AG04450 (cell line): ENCODE measurements around the gene ALOX5AP. TPM values are rescaled to one million over a fixed set of nuclear protein-coding genes. Genes with fewer than 3 reads are reported as not detected.

Experiments
- CTCF ChIA-PET: fragments of 300-600, 350-600 bp; formaldehyde crosslinking; extraction: SDS; loops from one replicate; lab custom pipeline; 2022; ENCODE audit warnings: antibody characterized with exemption, inconsistent platforms; lab: Charles Lee
- POLR2A ChIA-PET: fragments of 350-600 bp; formaldehyde crosslinking; extraction: SDS; loops from one replicate; lab custom pipeline; 2021; ENCODE audit warnings: antibody characterized with exemption, inconsistent platforms; lab: Yijun Ruan, JAX
- DNase-seq: peaks from one replicate; pipeline ENCODE4 v3.0.0-alpha.2; 2011; ENCODE audit warnings: low read depth, low spot score
- H3K27ac ChIP-seq: one replicate; pipeline ENCODE4 v1.5.1; 2012; ENCODE audit warnings: low read depth, low read length, control low read depth
- H3K27me3 ChIP-seq: one replicate; pipeline ENCODE4 v1.6.0; 2012; ENCODE audit warnings: low read length; ENCODE audit not compliant: control insufficient read depth, insufficient read depth
- H3K4me3 ChIP-seq: 2 replicates; pipeline ENCODE4 v1.5.1; 2011; ENCODE audit warnings: mild to moderate bottlenecking, low read depth, low read length, control low read depth
- H3K9me3 ChIP-seq: 2 replicates; pipeline ENCODE4 v1.5.1; 2012; ENCODE audit warnings: low read length; ENCODE audit not compliant: control insufficient read depth, insufficient read depth
- CTCF ChIP-seq: IDR thresholded peaks from 2 replicates; pipeline ENCODE4 v1.5.1; 2011; ENCODE audit warnings: low read depth, low read length, control low read depth, inconsistent platforms
- polyA plus RNA-seq: library from polyadenylated mRNA; depleted of rRNA; stranded (reverse); fragments of >200 nt; gene quantifications from 2 replicates; pipeline ENCODE4 v1.2.3, GENCODE V29; 2011

Gene ALOX5AP
- polyA plus RNA-seq, 1 experiment = 6.4 TPM

- peaks cover 4% of the 10 kb centered on the region; the same call in 1 of the 2 replicates for H3K9me3 ChIP-seq
- DNase-seq = no peak
- CTCF ChIA-PET = interaction anchor here (0.6 to 1.2 kb wide), 2 partner anchors 9 to 15 kb away, joined by 3 to 5 read pairs; no protein-coding TSS in a partner anchor
- TF ChIP-seq CTCF = no peak
- H3K27me3 ChIP-seq = no peaks in the 10 kb centered on the region
- no peak overlapping the region for H3K4me3 ChIP-seq
- no peak overlapping the region for H3K27ac ChIP-seq
- POLR2A ChIA-PET = no interaction called here
Observed at GRCh38 chr13:30729801-30730200, 5.5 kb upstream of the ALOX5AP start.

GRCh38 chr13:30730526-30730925 lies 4.8 kb upstream of the ALOX5AP start:
- POLR2A ChIA-PET = no interaction called here
- Histone ChIP-seq H3K27me3 (no peaks in the 10 kb centered on the region), H3K4me3 (no peak overlapping the region), H3K9me3 (peaks cover 4% of the 10 kb centered on the region; the same call in 1 of the 2 replicates), H3K27ac (no peak overlapping the region)
- DNase-seq = no peak
- TF ChIP-seq CTCF = no peak
- CTCF ChIA-PET = no interaction called here

- Histone ChIP-seq H3K4me3 (no peak overlapping the region), H3K27me3 (no peaks in the 10 kb centered on the region), H3K27ac (no peak overlapping the region), H3K9me3 (peaks cover 4% of the 10 kb centered on the region; the same call in 1 of the 2 replicates)
- no peak for TF ChIP-seq CTCF
- no peak for DNase-seq
- CTCF ChIA-PET = no interaction called here
- POLR2A ChIA-PET = no interaction called here
Observed at GRCh38 chr13:30731361-30732045, 3.8 kb upstream of the ALOX5AP start.

GRCh38 chr13:30732046-30732390 lies 3.3 kb upstream of the ALOX5AP start:
- TF ChIP-seq CTCF = no peak
- H3K4me3 ChIP-seq = no peak overlapping the region
- ChIA-PET POLR2A (no interaction called here), CTCF (no interaction called here)
- H3K27me3 ChIP-seq = no peaks in the 10 kb centered on the region
- H3K9me3 ChIP-seq = peaks cover 4% of the 10 kb centered on the region; the same call in 1 of the 2 replicates
- H3K27ac ChIP-seq = no peak overlapping the region
- no peak for DNase-seq

GRCh38 chr13:30734439-30734838 lies 904 bp upstream of the ALOX5AP start:
- CTCF ChIA-PET = interaction anchor here (1.3 to 1.8 kb wide), 2 partner anchors 58 to 310 kb away, joined by 3 to 5 read pairs; no protein-coding TSS in a partner anchor
- H3K4me3 ChIP-seq = no peak overlapping the region
- H3K27me3 ChIP-seq = peaks cover 3% of the 10 kb centered on the region
- TF ChIP-seq CTCF = no peak
- peaks cover 4% of the 10 kb centered on the region; the same call in 1 of the 2 replicates for H3K9me3 ChIP-seq
- DNase-seq = peak; percentile 23
- H3K27ac ChIP-seq = peak overlapping the region; percentile 22
- POLR2A ChIA-PET = no interaction called here
